ENCODE measurements around the gene CARD19.

Gene CARD19

GRCh38 chr9:93086447-93087224, 9.4 kb upstream of the CARD19 start:
- DNase-seq (ENCODE audit: low read depth in 2 of 2), result no peak

- no peak for DNase-seq (ENCODE audit: low read depth in 2 of 2)
Measured at GRCh38 chr9:93087971-93088655, 7.9 kb upstream of the CARD19 start.

DNA sequence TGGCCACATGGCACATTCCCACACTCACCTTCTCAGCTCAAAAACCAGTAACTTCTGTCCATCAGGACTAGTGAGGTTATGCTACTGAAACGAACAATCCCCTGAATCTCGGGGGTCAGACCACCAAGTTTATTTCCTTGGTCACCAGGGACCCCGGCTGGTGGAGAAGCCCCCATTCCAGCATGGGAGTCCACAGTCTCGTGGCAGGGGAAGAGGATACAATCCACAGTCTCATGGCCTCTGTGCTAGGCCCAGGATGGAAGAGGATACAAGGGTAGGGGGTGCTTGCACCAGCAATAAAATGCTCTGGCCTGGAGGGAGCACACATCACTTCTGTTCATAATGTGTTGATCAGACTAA, 7.4 kb upstream of the CARD19 start:
- DNase-seq (ENCODE audit: low read depth in 2 of 2), result no peak

- DNase-seq (ENCODE audit: low read depth in 2 of 2), result no peak
Measured at GRCh38 chr9:93089024-93089423, 7.0 kb upstream of the CARD19 start.

- DNase-seq (ENCODE audit: low read depth in 2 of 2), result no peak
Measured at GRCh38 chr9:93089481-93089991, 6.5 kb upstream of the CARD19 start.

- no peak for DNase-seq (ENCODE audit: low read depth in 2 of 2)
Measured at GRCh38 chr9:93090091-93090655, 5.8 kb upstream of the CARD19 start.

DNA sequence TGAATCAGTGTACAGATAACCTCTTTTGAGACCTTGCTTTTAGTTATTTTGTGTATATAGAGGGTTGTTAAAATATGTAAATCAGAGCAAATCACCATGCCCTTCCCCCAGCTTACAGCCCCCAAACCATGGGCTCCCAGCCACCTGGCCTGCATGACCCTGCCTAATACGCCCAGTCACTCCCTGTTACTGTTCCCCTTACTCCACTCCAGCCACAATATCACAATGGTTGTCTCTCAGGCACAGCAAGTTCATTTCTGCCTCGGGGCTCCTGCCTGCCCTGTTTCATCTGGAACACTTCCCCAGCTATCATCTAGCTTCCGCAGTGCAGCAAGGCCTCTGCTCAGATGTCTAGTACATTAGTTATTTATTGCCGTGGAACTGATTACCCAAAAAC, 5.0 kb upstream of the CARD19 start:
- no peak for DNase-seq (ENCODE audit: low read depth in 2 of 2)

GRCh38 chr9:93091453-93092081, 4.5 kb upstream of the CARD19 start:
- DNase-seq (ENCODE audit: low read depth in 2 of 2), result peak in 1 of 2 donors; percentile 43

DNA sequence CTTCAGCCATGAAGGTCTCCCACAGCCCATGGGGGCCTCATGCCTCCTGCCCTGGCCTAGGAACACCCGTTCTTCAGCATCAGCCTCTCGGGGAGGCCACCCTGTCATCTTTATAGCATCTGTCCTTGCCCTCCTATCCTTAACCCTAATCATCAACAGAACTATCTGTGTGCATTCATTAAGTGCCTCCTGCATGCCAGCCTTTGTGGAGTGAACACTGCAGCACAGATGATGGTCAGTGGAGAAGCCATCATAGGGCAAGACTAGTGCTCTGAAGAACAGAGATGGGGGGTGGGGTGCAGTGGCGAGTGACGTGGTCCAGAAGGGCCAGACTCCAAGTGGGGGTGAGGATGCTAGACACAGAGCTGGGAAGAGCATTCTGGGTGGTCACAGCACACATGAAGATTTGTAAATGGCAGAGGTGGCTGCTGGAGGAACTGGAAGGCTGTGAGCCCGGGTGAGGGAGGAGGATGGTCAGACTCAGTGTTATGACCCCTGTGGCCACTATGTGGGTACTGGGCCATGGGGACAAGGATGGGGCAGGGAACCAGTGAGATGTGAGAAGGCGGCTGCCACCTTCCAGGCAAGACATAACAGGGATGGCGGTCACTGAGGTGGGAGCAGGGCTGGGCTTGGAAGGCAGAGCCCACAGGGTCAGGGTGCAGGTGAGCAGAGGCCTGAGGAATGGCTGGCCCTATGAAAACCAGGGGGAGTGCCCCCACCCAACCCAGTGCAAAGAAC, 3.6 kb upstream of the CARD19 start:
- DNase-seq (ENCODE audit: low read depth in 2 of 2), result no peak

GRCh38 chr9:93093127-93093876, 2.7 kb upstream of the CARD19 start:
- DNase-seq (ENCODE audit: low read depth in 2 of 2), result no peak

GRCh38 chr9:93093877-93094657, 1.9 kb upstream of the CARD19 start:
- DNase-seq (ENCODE audit: low read depth in 2 of 2), result no peak

- no peak for DNase-seq (ENCODE audit: low read depth in 2 of 2)
Measured at GRCh38 chr9:93094658-93095204, 1.3 kb upstream of the CARD19 start.

DNA sequence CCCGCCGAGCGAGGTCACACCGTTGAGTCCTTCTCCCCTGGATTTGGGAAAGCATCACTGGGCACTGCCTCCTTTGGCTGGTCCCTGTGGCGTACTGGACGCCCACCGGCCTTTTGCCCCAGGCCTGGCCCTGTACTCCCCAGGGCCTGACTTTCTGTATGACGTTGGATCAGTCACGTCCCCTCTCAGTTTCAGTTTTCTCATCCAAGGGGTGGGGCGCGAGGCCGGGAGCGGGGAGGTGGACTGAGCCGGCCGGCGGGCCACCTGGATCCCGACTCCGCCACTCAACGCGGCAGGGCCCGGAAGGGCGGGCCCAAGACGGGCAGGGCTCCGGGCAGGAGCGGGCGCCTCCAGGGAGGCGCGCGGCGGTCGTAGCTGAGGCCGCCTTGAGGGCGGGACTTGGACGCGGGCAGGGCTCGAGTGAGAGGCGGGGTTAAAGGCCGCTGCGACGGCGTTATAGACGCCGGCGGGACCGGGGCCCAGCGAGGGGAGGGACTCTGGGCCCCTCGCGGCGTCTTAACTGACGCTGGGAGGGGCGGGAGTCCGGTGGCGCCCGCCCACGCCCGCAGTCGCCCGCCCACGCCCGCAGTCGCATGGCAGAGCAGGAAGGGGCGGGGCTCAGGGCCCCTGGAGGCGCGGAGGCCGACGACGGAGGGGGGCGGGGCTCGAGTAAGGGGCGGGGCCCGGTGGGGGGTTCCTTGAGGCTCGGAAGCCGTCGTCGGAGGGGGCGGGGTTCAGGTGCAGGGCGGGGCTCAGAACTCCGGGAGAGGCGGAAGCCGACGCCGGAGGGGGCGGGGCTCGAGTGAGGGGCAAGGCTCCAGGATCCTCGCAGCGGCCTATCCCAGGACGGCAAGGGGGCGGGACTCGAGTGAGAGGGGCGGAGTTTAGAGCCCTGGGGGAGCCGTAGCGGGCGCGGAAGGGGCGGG, 549 bp upstream of the CARD19 start:
- peak; percentile 100 for DNase-seq (ENCODE audit: low read depth in 2 of 2)

- no peak for DNase-seq (ENCODE audit: low read depth in 2 of 2)
Measured at GRCh38 chr9:93096811-93097382, 880 bp downstream of the CARD19 start.

GRCh38 chr9:93097511-93098201, 1.6 kb downstream of the CARD19 start:
- DNase-seq (ENCODE audit: low read depth in 2 of 2), result no peak

- DNase-seq (ENCODE audit: low read depth in 2 of 2), result peak; percentile 38 to 46
Measured at GRCh38 chr9:93098236-93098946, 2.4 kb downstream of the CARD19 start.

Data from activated CD8-positive, alpha-beta memory T cell treated with anti-CD3 and anti-CD28 coated beads for 4 hours (primary cell).